NCI-H82 treated with DMSO at 0.1 percent for 48 hours (cell line): ENCODE measurements around the gene GLB1L2.
A peak's percentile ranks its signal among the peaks of the same experiment; 100 is the strongest.

Source experiments
- DNase-seq: peaks from one replicate; lab custom pipeline; 2025; ENCODE audit not compliant: unreplicated experiment; lab: John Stamatoyannopoulos, UW

GLB1L2 gene

DNA sequence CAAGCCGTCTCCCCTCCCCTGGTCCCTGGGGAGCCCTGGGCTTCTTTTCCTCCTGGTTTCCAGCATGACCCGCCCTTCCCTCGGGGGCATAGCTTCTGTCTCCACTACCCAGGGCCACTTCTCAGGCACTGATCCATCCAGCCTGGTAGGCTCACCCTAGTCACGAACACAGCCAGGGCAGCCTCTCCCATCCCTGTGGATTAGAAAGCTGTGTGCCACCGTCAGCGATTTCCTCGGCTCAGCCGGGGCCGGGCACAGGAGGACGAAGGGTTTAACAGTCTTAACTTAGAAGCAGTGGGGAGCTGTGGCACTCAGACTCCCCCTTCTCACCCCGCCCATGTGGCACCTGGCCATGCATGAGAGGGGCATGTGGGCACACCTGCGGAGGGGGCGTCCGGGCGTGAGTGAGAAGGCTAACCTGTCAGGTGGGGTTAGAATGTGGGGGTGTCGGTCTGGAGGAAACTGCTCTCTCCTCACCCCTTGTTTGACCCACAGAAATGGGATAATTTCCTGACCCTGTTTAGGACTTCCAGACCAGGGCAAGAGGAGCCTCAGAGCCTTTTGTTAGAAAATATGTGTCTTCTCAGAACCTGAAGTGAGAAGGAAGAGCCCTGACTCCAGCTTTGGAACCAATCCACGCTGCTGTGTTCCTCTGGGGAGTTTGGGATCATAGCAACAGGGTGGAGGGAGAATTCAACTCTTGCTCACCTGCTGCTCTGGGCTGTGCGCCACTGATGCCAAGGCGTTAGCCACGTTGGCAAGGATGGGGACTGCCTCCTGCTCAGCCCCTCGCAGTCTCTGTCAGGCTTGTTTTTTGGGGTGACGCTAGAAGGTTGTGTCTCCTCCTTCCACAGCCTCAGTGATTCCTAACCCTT, 14.6 kb downstream of the GLB1L2 start:
- DNase-seq: no peak

DNA sequence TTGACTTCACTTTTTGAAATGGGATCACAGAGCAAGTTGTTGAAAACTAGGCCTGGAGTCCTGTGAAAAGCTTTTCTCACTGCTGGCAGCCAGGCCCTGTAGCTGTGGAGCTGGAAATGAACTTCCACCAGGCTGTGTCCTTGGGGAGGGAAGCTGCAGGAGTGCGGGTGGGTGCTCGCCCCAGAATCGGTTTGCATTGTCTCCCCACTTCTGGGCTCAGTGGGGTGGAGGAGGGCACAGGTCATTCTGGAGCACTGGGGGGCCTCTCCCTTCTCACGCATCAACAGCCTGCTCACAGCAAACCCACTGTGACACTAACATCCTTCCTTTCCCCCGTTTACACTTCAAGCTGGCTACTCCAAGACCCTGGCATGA, 15.2 kb downstream of the GLB1L2 start:
- no peak for DNase-seq

DNA sequence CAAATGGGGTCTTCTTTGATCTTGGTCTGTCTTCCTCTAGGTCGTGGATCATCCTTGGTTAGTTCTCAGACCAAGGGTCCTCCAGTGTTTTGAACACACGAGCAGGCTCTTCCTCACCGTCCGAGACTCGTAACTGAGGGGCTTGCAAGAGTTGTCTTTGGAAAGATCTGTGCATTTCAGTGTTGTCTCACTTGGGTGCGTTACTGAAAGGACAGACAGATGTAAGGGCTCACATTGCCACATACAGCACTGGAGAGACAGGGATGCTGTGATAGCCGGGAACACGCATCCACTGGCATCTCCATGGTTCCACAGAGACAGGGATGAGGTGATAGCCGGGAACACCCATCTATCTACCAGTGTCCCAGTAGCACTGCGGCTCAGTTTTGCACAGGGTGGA, 15.7 kb downstream of the GLB1L2 start:
- no peak for DNase-seq

DNA sequence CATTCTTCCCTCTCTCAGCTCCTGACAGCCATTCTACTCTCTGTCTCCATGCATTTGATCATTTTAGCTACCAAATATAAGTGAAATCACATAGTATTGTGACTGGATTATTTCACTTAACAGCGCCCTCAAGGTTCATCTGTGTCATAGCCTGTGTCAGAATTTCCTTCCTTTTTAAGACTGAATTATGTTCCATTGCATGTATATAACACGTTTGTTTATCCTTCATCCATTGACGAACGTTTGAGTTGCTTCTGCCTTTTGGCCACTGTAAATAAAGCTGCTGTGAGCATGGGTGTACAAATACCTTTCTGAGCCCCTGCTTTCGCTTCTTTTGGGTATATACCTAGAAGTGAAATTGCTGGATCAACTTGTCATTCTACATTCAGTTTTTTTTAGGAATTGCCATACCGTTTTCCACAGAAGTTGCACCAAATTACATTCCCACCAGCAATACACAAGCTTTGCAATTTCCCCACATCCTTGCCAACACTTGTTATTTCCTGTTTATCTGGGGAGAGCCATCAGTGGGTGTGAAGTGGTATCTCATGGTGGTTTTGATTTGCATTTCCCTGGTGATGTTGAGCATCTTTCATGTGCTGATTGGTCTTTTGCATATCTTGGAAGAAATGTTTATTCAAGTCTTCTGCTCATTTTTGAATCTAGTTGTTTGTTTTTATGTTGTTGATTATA, 17.5 kb downstream of the GLB1L2 start:
- DNase-seq: no peak

DNA sequence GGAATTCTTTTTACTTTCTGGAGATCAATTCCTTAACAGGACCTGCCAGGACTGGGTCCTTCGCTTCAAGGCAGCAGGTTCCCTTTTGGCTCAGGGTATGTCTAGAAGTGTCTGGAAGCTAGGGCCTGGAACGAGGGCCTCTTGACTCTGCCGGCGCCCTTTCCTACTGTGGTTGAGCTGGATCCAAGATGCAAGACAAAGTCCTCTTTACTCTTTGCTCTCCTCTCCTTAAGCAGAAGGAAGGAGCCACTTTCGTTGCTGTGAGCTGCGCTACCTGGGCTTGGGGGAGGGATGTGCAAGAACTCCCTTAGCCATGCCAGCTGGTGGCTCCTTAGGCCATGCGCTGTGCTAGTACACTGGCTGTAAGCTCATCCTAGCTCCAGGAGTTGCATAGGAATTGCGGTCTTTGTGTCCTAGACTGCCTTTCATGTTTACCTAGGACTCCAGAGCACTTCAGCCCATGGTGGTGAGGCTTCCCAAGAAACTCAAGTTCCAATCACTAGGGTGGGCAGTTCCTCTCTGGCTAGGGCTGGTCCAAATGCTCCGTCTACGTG, 18.1 kb downstream of the GLB1L2 start:
- DNase-seq: no peak

DNA sequence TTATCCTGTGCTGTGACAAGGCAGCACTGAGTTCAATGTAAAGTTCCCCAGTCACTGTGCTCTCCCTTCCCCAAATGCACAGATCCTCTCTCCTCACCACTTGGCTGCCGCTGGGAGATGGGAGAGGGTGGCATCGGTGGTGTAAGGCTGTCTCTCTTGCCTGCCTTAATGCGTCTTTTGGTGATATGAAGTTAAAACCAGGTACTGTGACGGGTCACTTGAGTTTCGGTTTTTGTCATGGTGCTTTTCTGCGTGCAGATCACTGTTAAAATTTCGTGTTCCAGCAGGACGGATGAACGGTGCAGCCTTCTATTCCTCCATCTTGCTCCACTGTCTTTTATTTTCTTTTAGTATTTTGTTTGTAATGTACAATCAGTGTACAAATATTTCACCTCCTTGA, 18.6 kb downstream of the GLB1L2 start:
- no peak for DNase-seq

DNA sequence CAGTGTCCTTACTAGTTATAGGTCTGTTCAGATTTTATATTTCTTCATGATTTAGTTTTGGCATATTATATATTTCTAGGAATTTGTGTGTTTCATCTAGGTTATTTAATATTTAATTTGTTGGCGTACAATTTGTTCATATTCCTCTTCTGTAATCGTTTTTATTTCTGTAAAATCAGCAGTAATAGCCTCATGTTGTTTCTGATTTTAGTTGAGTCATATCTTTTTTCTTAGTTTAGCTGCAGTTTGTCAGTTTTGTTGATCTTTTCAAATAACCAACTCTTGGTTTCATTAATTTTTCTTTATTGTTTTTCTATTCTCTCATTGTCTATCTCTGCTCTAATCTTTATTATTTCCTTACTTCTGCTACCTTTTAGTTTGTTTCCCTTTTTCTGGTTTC, 20.3 kb downstream of the GLB1L2 start:
- DNase-seq: no peak

DNA sequence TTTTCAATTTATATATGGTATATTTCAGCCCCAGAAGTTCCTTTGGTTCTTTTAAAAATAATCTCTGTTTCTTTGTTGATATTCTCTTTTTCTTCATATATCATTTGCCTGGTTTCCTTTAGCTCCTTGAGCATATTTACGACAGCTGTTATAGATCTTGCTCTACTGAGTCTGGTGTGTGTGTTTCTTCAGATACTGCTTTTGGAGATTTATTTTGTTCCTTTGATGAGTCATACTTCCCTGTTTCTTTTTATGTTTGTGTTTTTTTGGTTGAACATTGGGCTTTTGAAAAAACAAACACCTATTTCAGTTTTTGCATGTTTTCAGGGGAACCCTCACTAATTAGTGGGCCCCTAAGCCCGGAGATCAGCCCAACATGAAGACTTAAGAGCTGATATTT, 23.3 kb downstream of the GLB1L2 start:
- DNase-seq: no peak

DNA sequence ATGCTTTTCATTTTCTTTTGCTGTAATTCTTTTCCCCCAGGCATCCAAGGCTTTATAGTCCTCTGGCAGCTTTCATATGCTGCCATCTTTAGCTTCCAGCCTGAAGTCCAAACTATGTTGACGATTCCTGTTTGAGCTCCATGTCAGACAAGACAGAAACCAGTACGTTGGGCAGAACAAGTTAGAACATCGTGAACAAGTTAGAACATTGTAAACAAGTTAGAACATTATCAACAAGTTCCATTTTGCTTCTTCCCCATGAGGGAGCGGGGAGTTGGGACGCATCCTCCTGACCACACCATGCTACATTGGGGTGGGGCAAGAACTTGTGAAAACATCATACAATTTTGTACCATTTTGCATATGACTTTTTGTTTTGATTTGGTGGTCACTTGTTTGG, 23.9 kb downstream of the GLB1L2 start:
- no peak for DNase-seq

DNA sequence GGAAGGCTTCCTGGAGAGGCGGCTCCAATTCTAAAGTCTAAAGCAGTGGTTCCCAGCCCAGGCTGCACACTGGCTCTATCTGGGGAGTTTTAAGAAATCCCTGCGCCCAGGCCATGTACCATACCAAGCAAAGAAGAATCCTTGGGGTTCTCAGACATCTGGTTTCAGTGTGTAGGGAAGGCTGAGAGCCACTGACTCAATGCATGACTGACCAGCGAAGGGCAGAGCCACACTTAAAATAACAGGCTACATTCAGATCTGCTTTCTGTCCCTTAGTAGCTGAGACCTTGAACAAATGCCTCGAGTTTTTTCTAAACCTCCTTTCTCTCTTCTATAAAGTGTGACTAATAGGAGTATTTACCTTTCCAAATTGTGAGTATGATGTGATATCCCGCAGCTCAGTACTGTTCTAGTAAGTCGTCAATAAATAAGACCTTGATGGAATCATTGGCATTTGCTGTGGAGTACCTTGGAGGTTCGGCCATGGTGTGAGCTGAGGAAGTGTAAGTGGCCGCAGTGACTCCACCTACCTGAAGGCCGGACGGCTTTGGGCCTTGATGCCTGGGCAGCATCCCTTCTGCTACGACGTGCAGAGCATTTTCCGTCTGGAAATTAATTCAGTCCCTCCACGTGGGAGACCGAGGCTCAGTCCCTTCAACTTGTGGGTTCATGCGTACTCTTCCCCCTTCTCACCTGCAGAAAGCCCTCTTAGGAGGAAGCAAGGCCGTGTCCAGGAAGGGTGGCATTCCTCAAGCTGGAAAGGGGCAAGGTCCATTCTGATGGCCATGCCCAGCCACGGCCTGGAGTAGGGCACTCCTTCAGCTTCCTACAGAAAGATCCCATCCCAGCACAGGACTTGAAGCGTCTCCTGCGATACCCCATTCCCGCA, 25.1 kb downstream of the GLB1L2 start:
- DNase-seq: no peak

DNA sequence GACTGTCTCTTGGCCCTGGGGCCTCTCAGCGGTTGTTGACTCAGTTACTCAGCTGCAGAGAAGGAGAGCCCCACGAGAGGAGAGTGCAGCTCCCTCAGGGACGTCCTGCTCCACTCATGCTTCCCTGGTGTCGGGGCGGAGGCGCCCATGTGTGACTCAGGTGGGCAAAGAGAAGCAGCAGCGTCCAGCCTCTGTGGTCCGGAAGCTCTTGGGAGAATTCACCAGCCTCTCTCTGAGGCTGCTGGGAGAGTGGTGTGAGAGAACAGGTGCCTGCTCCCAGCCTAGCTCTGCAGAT, 25.7 kb downstream of the GLB1L2 start:
- no peak for DNase-seq

DNA sequence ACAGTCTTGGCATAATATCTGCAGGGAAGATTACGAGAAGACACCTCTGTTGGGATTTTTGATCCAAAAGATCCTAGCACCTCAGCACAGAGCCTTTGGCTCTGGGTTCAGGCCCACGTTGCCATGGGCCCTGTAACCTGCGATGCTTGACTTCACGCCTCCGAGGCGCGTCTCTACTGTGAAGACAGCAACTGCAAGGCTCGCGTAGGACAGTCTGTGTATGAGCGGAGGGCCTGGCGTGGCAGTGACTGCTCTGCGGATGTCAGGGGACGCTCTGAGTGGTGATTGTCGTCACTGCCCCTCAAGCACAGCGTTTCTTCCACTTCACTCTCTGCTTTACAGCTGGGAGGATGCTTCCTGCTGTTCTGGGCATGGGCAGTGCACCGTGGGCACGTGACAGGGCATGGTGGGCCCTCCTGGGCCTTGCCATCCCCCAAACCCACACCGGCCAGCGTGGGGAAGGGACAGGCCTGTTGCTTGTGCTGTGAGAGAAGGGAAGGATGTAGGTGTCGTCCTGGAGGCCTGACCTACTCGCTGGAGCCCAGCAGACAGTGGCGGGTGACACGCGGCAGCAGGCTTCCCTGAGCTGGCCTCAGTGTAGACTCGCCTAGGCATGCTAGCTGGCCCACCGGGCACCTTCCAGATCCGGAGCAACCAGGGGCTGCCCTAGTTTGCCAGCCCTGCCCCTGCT, 26.5 kb downstream of the GLB1L2 start:
- DNase-seq: no peak

DNA sequence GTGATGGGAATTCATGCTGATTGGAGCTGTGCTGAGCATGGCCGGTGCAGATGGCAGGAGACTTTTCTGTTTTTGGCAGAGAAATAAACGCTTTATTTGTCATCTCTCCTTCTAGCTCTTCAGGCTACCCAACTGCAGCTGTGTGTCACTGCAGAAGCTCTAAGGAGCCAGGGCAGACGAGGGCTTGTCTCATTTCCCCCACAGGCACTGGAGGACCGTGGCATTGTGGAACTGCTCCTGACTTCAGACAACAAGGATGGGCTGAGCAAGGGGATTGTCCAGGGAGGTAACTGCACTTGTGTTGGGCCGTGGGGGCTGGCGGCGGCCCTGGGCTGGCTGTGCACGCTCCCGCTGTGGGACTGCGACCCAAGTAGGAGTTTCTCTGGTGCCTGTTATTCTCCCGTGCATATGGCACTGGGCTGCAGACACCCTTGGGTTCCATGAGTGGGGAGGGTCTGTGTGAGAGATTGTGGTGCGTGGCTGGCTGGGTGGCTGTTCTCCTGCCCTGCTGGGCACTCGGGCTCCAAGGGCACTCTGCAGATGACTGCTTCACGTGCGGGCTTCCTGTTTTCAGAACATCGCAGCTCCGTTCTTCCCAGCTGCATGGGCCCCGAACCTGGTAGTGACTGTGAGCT, 27.2 kb downstream of the GLB1L2 start:
- DNase-seq: no peak

DNA sequence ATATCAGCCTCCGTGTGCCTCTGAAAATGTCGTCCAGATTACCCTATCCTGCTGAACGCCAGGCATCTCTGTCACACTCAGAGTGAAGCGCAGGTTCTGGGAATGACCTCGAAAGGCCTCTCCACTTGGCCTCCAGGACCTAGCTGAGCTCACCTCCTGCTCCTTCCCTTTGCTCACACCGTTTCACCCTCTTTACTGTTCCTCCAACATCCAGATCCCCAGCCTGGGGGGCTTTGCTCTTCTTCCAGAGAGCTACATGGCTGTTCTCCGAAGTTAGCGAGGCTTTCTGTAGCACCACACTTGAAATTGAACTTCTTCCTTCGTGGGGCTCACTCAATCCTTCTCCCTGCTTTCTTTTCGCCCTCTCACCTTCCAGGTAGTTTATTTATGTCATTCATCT, 27.9 kb downstream of the GLB1L2 start:
- no peak for DNase-seq

DNA sequence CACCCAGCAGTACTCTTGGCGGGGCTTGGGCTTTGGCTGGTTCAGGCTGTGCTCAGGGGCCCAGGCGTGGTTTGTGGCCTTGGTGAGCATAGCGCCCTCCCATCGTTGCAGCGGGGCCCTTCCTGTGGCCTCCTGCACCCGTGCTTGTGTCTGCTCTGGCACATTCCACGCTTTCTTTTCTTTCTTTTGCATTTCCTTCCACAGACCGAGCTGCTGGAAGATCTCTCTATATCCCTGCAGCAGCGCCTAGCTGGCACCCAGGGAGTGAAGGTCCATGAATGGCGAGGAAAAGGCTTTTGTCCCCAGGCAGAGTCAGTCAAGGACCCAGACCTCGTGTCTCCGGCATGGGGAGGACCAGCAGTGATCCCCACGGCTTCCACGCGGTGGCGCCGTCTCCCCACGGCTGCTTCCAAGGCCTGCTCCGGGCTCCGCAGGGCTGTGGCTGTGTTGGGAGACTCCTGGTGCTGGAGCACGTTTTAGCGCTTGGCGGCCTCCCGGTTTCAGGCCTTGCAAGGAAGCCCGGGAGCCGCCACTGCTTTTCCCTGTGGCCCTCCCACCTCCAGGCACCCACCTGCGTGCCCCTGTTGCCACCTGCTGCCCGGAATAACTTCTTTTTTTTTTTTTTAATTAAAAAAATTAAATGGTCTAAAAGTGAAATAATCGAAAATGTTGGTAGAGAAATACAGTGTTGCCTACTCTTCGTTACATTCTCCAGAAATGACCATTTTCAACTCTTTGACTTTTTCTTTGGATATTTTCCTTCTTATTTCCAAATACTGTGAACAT, 28.5 kb downstream of the GLB1L2 start:
- peak; percentile 8 for DNase-seq

DNA sequence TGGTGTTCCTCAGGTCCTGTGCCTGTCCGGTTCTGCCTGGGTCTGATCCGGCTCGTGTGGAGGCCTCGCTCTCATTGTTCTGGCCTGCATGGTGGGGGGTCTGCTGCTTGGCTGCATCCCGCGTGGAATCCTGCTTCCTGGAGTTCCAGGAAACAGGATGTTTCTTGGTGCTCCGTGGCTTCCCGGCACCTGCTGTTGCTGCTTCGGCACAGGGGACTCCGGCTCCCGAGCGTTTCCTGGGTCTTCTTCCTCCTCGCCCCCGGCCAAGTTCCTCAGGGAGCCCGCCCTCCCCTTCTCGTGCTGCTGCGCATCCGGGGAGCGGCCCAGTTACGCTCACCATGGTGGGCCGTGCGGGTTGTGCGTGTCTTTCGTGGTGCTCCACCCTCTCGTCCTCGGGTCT, 29.9 kb downstream of the GLB1L2 start:
- DNase-seq: no peak

DNA sequence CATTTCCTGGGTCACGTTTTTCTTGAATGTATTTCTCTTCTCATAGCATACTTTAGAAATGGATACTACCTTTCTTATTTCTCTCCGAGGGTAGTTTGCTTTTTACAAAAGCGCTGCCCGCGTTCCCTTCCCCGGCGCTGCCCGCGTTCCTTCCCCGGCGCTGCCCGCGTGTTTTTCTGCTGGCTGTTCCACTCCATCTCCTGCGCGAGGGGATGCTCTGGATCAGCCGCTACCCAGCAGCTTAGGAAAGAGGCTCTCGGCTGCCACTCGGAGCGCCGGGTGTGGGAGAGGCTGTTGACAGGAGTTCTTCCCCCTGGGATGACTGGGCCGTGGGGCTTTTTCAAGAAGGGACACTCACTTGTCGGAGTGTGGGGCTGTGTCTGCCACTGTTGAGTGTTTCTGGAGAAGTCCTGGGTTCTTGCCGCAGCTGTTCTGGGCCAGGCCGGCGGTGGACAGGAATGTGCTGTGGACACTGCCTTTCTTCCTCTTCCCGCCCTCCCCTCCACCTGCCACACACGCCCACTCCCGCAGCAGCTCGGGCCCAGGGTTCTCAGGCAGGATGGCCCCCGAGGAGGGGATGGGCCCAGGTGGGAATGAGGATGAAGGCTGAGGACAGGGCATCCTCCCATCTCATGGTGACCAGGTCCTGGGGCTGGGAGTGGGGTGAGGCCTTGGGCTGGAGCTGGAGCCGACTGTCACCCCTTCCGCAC, 30.6 kb downstream of the GLB1L2 start:
- no peak for DNase-seq

DNA sequence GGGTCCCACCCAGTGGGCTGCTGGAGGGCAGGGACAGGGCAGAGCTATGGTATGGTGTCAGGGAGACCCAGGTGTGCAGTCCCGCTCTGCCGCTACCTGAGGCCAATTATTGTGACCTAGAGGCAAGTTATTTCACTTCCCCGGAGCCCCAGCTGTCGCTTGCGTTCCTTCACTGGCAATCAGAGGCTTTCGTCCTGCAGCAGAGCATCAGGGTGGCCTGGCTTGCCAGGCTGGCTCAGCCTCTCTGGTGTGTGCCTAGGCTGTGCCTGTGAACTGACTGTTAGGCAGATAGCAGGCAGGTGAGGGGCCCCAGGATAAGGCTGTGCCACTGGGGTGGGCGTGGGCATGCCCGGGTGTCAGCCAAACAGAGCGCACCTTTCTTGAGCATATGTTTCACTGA, 31.4 kb downstream of the GLB1L2 start:
- DNase-seq: no peak

DNA sequence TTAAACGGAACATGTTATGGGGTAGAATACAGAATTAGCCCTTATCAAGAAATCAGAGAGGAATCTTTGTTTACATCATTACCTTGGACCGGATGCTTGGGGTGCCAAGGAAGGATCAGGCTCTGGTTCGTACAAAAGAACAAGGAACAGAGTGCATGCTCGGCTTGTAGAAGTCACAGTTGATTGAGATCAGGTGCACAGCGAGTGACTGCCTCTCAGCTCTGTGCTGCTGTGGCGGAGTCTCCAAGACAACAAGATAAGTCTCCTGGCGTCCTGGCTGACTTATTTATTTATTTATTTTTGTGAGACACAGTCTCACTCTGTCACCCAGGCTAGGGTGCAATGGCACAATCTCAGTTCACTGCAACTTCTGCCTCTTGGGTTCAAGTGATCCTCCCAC, 31.8 kb downstream of the GLB1L2 start:
- no peak for DNase-seq
